Astrocyte (in vitro differentiated cells and primary cell): ENCODE measurements around the gene CDK5RAP1.

Source experiments
- CTCF ChIP-seq: IDR thresholded peaks from 2 replicates; pipeline ENCODE4 v1.5.1; 2011; ENCODE audit warnings: low read depth, mild to moderate bottlenecking, inconsistent platforms, low read length, moderate library complexity; ENCODE audit not compliant: insufficient read depth
- EZH2 ChIP-seq: IDR thresholded peaks from 2 replicates; pipeline ENCODE4 v1.6.1; 2012; ENCODE audit warnings: mild to moderate bottlenecking, low read length, inconsistent platforms; ENCODE audit not compliant: insufficient read depth

DNA sequence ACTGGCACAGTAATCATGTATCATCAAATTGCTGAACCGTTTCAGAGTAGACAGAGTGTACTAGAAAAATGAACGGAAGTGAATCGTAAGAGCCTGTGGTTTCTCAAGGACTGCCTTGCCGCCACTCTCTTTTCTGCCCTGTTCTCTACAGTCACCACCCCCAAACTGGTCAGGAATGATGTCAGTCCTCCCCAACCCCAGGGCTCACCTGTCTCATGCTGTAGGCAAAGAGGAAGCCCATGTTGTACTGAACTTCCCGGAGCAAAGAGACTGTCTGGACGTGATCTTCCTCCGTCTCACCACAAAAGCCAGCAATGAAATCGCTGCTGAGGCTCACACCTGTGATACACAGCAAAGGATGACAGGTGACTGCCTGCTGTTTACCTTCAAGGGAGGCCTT is 31.0 kb downstream of the CDK5RAP1 start:
- TF ChIP-seq CTCF (no peak), EZH2 (no peak)
